Fibroblast of gingiva (primary cell): ENCODE data around the gene EMX1.
A peak's percentile ranks its signal among the peaks of the same experiment; 100 is the strongest.

ENCODE experiments used
- DNase-seq: peaks from one replicate; pipeline ENCODE4 v3.0.0-alpha.2; 2011; ENCODE audit warnings: low read depth

EMX1 gene

DNA sequence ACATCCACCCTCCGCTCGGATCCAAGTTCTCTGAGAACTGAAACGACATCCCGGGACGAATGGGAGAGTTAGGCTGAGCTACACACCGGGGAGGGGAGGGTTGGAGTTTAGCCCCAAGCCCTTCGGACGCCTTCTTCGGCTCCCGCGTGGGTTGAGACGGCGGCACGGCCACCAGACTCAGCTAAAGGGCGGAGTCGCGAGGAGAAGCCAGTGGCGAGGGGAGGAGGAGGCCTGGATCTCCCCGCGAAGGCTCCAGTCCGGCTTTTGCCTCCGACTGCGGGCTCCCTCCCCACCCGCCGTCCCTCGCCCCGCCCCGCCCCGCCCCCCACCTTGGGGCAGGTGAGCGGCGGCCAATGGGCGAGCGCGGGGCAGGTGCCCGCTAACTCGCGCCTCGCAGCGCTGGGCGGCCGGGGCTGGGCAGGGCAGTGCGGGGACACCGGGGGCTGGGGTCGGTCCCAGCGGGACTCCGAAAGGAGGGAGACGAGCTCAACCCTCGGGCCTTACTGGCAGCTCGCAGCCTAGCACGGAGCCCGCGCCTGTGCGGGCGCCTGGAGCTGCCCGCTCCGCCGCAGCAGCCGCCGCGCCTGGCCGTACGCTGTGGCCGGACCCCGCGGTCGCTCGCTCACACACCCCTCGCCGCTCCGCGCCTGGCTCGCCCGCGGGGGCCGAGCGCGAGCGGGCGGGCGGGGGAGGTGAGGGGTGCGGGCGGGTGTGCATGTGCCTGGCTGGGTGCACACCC is at the start of gene EMX1:
Gene EMX1, plus strand, starts transcription at position 382 of the 739 bp plus-strand sequence. Its CDS starts 334 bp downstream, at position 716.
- DNase-seq: no peak

GRCh38 chr2:72871060-72871459 is 46.3 kb upstream of the EMX1 start:
- no peak for DNase-seq

- no peak for DNase-seq
Observed at GRCh38 chr2:72871880-72872279, 45.4 kb upstream of the EMX1 start.

- peak; percentile 24 for DNase-seq
Observed at GRCh38 chr2:72883356-72883962, 33.9 kb upstream of the EMX1 start.

DNA sequence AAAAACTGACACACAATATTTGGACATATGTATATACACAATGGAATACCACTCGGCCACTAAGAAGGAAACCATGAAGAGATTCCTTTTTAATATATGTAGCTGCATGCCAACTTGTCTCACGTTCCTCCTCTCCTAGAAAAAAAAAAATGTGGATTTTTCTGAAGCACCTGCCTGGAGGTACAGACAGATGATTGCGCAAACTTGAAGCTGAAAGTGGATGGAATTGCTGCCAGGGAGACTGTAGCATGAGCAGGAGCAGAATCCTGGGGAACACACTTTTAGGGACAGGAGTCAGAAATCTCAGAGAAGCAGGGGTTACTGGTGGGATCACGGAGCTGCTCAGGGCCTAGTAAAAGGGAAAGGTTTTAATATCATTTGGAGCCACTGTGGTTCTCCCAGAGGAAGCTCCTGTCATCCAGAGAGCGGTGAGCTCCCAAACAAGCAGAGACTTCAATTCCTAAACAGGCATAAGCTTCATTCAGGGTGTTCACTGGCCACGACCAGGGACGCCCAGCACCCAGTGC is 30.8 kb upstream of the EMX1 start:
- DNase-seq: no peak

- peak; percentile 60 for DNase-seq
Observed at GRCh38 chr2:72887032-72887739, 30.1 kb upstream of the EMX1 start, which contains the start of gene SPR. TSS of gene SPR (plus strand) at chr2:72887408. CDS start at chr2:72887433, 25 bp downstream.

DNA sequence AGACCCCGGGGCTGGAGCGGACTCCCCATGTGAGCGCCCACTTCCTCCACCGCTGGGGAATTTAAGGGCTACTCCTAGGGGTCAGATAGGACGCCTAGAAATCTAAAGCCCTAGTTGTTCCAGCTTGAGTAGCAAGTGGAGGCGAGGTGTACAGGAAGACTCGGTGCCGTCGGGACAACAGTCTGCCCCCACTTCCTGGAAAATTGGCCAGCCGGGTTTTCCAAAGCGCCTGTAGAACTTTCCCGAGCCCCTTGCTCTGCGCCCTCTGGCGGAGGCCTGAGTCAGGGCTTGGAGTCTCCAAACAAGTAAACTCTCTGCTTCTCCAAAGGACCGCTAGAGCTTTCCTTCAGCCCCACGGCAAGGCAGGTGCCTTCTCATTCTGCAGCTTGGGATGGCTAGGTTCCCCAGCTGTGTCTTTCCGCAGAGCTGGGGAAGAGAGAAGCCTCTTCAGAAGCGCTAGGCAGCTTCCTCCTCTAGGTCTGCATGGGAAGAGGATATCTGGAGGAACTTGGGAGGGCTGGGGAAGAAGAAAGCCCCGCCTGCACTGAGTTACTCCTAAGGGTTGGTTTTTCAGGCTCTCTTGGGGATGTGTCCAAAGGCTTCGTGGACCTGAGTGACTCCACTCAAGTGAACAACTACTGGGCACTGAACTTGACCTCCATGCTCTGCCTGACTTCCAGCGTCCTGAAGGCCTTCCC is 29.4 kb upstream of the EMX1 start:
- peak; percentile 80 for DNase-seq

- no peak for DNase-seq
Observed at GRCh38 chr2:72888438-72889202, 28.7 kb upstream of the EMX1 start.

- DNase-seq: no peak
Observed at GRCh38 chr2:72889991-72890390, 27.3 kb upstream of the EMX1 start.

DNA sequence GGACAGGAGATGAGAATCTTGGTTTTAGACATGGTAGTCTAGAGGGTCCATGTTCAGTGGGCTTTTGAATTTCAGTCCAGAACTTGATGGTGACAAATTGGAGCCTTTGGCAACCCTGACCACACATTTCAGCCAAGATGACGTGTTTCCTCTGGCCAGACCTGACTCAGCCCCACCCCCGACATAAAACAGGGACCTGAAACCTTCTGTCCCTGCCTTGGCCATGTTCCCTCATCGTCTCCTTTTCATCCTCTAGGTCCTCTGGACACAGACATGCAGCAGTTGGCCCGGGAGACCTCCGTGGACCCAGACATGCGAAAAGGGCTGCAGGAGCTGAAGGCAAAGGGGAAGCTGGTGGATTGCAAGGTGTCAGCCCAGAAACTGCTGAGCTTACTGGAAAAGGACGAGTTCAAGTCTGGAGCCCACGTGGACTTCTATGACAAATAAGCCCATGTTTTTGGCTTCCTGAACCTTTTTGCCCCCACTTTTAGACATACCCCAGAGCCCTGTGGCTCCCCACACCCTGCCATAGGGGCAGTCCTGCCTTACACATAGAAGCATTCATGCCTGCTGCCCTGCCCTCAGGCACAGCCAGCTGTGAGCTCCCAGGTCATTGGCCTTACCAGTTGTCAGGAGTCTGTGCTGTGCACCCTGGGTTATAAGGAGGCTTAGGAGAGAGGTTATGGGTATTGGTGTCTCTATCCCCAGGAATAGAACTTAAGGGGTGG is 26.1 kb upstream of the EMX1 start:
- no peak for DNase-seq

DNA sequence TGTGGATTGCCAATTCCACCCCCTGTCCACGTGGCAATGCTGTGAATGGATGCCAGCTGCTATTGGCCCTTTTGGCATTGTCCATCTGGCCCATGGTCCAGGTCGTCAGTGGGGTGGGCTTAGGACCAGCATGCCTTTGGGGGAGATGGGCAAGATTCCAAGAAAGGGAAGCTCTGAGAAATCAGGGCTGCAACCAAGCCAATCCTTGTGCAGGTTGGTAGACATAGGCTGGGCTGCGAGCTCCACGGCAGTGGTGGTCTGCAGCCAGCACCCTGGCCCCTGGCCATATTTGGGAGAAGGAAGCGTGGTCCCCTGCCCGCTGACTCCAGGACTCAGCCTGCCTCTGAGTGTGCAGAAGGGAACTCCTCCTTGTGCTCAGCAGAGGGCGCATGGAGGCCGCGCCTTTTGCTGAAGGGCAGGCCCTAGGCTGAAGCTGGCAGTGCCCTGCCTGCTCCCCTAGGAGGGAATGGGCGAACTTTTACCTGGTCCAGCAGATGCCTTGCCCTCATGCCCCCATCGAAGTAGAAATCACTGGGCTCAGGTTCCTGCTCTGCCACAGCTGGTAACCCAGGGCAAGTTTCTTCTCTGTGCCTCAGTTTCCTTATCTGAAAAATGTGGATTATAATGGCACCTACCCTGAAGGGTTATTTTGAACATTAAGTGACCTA is 24.7 kb upstream of the EMX1 start:
- DNase-seq: peak; percentile 75

GRCh38 chr2:72893594-72894319 is 23.6 kb upstream of the EMX1 start:
- DNase-seq: peak; percentile 63

- DNase-seq: no peak
Observed at GRCh38 chr2:72894514-72894913, 22.8 kb upstream of the EMX1 start.

- DNase-seq: no peak
Observed at GRCh38 chr2:72895154-72895553, 22.2 kb upstream of the EMX1 start.

DNA sequence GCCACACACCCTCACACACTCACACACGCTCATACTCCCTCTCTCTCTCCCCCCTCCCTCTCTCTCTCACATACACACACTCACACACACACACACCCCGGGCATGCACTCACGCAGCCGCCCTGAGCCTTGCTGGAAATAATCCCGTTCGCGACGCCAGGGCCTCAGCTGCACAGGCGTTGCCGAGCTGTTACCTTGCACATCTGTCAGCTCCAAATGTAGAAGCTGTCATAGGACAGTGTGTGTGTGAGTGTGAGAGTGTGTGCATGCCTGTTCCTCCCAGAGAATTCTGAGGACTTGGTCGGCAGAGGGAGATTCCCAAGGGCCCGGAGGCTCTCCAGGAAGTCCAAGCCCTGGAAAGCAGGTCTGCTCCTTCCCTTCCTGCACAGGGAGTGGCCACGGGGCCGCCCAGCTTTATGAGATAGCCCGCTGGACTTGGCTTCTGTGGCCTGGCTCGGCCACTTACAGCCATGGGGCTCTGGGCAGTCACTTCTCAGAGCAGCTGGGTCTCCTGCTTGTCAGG is 21.5 kb upstream of the EMX1 start:
- DNase-seq: peak; percentile 50

GRCh38 chr2:72896446-72896845 is 20.9 kb upstream of the EMX1 start:
- no peak for DNase-seq

DNA sequence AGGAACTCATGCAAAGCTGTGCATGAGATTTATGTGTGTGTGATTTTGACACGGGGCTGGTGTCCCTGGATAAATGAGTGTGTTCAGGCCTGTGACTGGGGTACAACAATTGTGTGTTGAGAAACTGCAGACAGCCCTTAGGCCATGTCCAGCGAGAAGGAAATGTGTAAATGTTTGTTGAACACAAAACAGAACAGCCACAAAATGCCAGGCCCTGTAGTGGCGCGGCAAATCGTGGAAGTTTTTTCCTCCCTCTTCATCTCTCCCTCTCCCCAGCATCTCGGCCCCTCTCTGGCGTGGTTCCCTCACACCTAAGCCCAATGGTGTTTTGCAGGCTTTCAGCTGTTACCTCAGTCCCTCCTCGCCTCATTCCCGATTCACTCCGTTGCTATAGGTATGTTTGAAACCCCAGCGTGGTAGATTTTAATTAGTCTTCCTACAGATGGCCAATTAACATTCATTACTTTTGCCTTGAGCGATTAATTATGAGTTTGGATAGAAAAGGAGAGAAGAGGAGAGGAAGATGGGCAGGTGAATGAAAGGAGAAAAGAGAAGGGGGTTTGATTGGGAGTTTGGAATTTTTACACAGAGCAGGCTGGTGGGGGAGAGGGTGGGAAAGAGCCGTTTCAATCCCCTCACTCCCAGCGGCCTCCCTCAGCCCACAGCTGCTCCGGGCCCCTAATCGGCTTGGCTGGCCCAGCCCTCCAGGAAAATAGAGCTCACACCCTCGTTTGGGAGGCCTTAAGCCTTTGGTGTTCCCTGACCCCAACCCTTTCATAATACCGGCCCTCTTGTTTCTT is 19.3 kb upstream of the EMX1 start:
- no peak for DNase-seq

- no peak for DNase-seq
Observed at GRCh38 chr2:72898585-72898906, 18.8 kb upstream of the EMX1 start.
